NCI-H524 (cell line): ENCODE data around the gene MEGF9.

ENCODE experiments used
- DNase-seq, 2 experiments: peaks; one replicate each; lab custom pipeline; 2025; lab: John Stamatoyannopoulos, UW

MEGF9 gene

GRCh38 chr9:120622790-120623189 lies 91.5 kb downstream of the MEGF9 start:
- DNase-seq = no peak

- DNase-seq = no peak
These were observed 92.3 kb downstream of the MEGF9 start for GRCh38 chr9:120621941-120622340.

DNA sequence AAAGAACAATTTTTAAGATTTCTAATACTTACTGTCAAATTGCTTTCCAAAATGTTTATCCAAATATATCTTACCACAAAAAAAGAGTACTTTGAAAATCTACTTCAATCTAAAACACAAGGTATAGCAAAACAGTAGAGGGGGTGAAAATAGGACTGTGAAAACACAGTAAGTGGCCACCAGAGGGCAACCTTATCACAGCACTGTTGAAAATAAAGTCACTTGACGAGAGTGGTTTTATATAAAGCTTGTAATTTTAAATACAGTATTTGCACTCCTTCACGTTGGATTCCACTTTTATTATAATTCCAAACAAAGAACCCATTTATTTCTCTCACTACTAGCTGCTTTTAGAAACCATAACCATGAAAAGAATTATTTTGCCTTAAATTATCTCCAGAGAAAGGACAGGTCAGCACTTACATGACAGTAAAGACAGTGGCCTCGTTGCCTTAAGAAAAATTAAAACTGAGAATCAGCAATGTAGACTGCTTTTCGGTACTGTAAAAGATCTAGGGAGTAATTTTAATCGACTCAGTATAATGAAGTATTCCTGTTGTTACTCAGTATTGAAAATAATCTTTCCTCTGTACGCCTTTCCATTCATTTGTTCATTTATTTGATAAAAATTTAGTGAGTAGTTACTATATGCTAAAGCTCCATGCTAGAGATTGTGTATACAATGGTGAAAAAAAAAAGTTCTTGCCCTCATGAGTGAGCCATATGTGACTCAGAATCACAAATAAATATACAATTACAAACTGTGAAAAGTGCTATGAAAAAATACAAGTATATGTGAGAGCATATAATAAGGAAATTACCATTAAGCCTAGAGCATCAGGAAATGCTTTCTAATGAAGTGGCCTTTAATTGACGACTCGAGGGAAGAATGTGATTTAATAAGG lies 94.3 kb downstream of the MEGF9 start:
- DNase-seq = peak; percentile 31 to 70

DNA sequence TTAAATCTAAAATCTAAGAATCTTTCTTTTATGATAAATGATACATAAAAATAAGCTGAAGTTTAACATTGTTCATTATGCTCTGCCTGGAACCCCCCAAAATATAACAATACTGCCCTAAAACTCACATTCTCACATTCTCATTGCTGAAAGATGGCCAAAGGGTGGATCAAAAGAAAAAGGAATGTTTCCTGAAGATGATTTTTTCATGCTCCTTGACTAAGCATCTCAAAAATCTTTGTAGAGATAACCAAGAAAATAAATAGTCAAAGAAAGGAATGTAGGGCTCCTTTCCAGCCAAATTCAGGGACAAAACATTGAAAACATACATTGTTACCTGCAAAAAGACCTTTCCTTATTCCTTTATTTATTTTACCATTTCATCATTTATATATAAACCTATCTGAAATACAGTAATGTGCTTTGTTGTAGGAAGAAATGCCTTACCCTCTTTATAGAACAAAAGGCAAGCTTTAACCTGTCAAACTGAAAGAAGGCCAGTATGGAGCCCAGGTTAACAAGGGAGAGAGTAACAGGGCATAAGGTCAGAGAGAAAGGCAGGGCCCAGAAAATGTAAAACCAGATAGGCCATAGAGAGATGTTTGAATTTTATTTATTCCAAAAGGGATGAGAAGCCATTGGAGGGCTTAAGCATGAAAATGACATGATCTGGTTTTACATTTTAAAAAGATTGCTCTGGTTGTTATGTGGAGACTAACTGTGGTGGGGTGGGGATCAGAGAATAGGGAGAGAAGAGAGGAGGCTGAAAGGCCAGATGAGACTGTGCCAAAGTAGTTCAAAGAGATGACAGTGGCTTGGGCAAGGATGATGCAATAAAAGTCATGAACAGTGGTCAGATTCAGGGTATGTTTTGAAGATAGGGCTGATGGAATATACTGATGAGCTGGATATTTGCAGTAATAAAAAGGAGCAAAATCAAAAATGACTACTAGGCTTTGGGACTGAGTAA lies 97.0 kb downstream of the MEGF9 start:
- DNase-seq = no peak

DNA sequence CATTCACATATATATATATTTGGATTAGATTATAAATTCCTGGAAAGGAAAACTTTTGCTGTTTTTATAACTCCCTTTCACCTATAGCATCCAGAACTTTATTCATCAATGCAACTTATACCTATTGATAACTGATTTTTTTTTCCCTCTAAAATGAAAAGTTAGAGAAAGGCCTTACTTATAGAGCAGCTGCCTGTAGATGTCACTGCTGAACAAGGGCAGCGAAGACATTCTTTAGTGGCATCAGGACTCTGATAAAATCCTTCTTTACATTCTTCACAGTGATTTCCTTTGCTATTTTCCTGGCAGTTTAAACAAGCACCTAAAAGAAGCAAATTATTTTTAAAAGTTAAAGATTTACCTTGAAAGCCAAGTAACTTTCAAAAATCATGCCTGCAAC lies 102.1 kb downstream of the MEGF9 start:
- peak in 1 of 2 experiments; percentile 23 for DNase-seq

GRCh38 chr9:120611690-120612068 lies 102.6 kb downstream of the MEGF9 start:
- no peak for DNase-seq

- peak in 1 of 2 experiments; percentile 8 for DNase-seq
These were observed 103.1 kb downstream of the MEGF9 start for GRCh38 chr9:120610975-120611689.

DNA sequence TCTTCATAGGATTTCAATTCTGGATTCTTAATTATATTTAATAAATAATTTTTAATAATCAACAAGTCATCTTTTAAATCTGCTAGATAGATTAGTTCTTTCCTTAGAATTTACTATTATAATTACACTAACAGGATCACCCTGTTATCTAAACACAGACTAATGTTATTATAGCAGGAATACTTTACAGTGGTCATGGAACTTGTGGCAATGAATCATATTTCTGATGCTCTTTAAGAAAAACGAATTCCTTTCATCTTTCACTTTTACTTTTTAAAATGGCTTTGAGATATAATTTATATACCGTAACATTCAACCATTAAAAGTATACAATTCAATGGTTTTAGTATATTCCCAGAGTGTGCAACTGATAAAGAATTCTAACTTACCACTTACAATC lies 104.6 kb downstream of the MEGF9 start:
- DNase-seq = no peak

DNA sequence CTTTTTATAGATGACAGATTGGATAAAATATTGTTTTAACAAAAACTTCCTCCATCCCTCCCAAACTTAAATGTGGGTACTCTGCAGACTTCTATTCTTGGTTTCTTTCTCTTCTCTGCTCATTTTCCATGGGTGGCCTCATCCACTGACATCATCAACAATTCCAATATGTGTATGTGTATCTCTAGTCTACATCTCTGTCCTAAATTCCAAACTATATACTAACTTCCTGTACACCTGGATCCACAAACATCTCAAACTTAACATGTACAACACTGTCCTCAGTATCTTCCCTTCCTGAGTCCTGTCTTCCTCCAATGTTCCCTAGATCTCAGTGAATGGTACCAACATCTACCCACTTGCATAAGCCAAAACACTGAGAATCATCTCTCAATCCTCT lies 105.8 kb downstream of the MEGF9 start:
- DNase-seq = no peak

DNA sequence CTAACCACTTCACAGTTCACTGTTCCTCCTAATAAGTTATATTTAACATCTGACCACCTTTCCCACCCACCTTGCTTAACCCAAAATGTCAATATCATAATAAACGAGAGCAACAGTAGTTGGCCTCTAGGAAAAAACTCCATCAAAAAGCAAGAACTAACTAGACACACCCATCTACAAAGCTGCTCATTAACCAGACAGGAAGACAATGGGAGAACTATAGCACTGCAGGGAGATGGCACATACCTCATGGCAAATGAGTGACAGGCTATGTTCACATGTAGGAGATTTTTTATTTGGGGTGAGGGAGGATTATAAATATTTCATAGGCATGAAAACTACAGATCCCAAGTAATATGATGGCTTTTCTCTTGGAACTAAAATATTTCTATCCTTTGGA lies 110.7 kb downstream of the MEGF9 start:
- DNase-seq = no peak

- DNase-seq = no peak
These were observed 111.3 kb downstream of the MEGF9 start for GRCh38 chr9:120603010-120603409.

GRCh38 chr9:120593955-120594277 lies 120.4 kb downstream of the MEGF9 start:
- no peak for DNase-seq

DNA sequence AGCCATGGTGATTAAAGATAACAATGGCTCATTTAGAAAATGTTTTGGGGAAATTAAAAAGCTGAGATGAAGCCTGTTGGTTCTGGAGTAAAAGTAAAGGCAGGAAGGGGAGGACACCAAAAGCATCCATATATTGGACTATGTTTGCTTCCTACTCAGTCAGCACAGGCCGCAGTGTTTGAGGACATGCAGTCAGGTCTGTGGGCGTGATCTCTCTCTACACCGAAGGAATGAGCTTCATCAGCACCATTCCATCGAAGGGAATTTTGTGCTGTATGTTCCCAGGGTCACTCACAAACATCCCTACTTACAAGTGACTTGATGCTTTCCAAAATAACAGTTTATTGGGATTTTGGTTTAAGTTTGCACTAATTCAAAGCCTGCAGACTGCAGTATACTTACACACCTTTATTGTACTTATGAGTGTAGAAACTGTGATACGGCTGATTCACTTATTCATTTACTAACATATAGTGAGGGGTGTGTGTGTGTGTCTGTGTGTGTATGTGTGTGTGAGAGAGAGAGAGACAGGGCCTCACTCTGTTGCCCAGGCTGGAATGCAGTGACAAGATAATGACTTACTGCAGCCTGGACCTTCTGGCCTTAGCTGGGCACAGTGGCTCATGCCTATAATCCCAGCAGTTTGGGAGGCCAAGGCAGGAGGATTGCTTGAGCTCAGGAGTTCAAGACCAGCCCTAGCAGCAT lies 120.9 kb downstream of the MEGF9 start:
- no peak for DNase-seq

GRCh38 chr9:120592210-120592609 lies 122.1 kb downstream of the MEGF9 start:
- no peak for DNase-seq

DNA sequence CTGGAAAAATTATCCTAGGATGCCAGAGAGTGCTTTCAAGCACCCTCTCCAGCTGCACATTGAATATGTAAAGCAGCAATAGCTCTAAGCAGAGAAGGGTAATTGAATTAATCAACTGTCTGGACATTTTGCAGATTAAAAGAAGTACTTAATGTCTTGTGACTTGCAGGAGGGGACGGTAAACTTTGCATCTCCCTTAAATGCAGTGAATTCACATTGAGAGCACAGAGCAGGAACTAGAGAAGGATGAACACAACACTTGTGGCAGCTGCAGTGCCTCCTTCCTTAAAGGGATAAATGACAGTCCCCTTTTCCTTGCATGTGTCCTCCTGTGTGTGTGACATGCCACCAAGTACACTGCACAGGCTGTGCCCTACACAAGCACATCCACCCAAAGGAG lies 126.9 kb downstream of the MEGF9 start:
- peak; percentile 55 to 77 for DNase-seq

- peak; percentile 27 to 81 for DNase-seq
These were observed 130.3 kb downstream of the MEGF9 start for GRCh38 chr9:120583958-120584369.

DNA sequence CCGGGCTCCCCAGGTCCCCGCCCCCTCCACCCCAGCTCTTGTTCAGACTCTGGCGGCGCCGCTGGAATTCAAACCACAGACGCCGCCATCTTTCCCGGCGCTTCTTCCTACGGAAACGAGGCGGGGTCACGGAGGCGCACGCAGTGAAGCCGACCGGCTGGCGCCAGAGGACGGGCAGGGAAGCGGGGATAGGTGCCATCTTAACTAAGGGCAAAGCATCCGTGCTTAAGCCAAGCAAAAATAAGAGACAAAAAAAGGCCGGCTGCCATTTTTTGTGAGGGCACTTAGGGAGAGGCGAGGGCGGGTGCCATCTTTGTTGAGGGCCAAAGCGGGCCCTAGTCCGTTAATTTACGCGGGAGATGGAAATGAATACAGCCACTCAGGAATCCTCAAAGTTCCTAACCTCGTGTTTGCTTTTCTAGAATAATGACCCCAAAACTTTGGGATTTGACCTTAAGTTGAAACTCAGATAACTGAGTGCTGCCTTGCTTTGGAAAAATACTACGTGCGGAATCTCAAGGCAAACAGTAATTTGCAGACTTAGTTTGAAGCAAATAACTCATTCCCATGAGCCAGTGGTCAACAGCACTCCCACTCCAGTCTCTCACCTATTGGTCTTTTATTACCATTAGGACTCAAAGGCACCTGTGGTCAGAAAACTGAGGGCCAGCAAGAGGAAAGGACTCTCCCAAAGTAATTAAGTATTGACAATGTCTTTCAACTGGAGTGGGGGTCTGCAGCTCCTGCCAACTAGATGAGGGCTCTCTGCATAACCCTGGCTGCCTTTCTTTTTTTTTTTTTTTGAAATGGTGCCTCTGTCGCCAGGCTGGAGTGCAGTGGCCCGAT lies 134.0 kb downstream of the MEGF9 start, which contains the start of gene CDK5RAP2:
Gene CDK5RAP2 (minus strand): TSS at position 117 of the 846 bp plus-strand sequence. CDS start 189 bp downstream, outside the sequence.
- peak; percentile 98 to 99 for DNase-seq

- peak in 1 of 2 experiments; percentile 33 for DNase-seq
These were observed 134.9 kb downstream of the MEGF9 start for GRCh38 chr9:120579139-120580050.

- DNase-seq = no peak
These were observed 139.8 kb downstream of the MEGF9 start for GRCh38 chr9:120574473-120574872.
